Epithelial cell of proximal tubule (primary cell): ENCODE results near the gene NUDT2. TPM values are rescaled to one million over a fixed set of nuclear protein-coding genes. Genes with fewer than 3 reads are reported as not detected.
"Not testable (repeated sequence)": the region's sequence is repeated elsewhere in the genome, so short reads cannot be mapped to it uniquely, and the experiment has no call there.

Experiments used
- DNase-seq: peaks from one replicate; pipeline ENCODE4 v3.0.0-alpha.2; 2011; ENCODE audit warnings: low read depth
- H3K4me3 ChIP-seq: 2 replicates; pipeline ENCODE4 v1.5.1; 2011; ENCODE audit warnings: low read depth, mild to moderate bottlenecking, low read length
- total RNA-seq: library from RNA; depleted of rRNA; stranded (reverse); fragments of >200 nt; gene quantifications from 2 replicates; pipeline ENCODE4 v1.2.3, GENCODE V29; 2015
- TF ChIP-seq, protein P1 (sequence below): conservative IDR thresholded peaks from 2 replicates; pipeline ENCODE4 v1.5.1; 2012; ENCODE audit warnings: low read depth, mild to moderate bottlenecking, low read length

NUDT2 gene
- total RNA-seq, 1 donor from 2014 or later, result 16.3 TPM

GRCh38 chr9:34363619-34364351 lies 34.4 kb downstream of the NUDT2 start:
- DNase-seq, result no peak
- no peak overlapping the region for H3K4me3 ChIP-seq

DNA sequence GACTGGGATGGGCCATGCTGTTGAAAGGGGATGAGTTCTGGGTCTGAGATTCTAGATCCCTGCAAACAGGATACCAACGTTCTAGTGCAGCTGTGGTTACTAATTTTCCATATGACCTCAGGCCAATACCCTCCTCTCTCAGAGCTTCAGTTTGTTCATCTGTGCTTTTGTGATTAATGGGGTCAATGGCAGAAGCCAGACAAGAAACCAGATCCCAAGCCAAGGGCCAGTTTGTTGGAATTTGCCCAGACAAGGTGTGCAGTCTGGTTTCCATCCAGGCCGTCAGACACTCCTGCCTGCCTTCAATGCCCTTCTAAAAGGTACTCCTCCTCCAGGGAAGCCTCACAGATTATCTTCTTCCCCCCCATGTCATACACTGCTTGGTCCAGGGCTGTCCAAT lies 35.9 kb downstream of the NUDT2 start:
- TF ChIP-seq, protein P1, sequence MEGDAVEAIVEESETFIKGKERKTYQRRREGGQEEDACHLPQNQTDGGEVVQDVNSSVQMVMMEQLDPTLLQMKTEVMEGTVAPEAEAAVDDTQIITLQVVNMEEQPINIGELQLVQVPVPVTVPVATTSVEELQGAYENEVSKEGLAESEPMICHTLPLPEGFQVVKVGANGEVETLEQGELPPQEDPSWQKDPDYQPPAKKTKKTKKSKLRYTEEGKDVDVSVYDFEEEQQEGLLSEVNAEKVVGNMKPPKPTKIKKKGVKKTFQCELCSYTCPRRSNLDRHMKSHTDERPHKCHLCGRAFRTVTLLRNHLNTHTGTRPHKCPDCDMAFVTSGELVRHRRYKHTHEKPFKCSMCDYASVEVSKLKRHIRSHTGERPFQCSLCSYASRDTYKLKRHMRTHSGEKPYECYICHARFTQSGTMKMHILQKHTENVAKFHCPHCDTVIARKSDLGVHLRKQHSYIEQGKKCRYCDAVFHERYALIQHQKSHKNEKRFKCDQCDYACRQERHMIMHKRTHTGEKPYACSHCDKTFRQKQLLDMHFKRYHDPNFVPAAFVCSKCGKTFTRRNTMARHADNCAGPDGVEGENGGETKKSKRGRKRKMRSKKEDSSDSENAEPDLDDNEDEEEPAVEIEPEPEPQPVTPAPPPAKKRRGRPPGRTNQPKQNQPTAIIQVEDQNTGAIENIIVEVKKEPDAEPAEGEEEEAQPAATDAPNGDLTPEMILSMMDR, result no peak
- no peak overlapping the region for H3K4me3 ChIP-seq
- no peak for DNase-seq

More at GRCh38 chr9:34363619-34364351, 34.4 kb downstream of the NUDT2 start:
- TF ChIP-seq, protein P1, result no peak

- TF ChIP-seq, protein P1, result no peak
- H3K4me3 ChIP-seq, result no peak overlapping the region
- no peak for DNase-seq
Observed at GRCh38 chr9:34366365-34366764, 37.0 kb downstream of the NUDT2 start.

GRCh38 chr9:34367751-34368410 lies 38.5 kb downstream of the NUDT2 start:
- DNase-seq, result not testable (repeated sequence)

GRCh38 chr9:34368796-34369195 lies 39.4 kb downstream of the NUDT2 start:
- DNase-seq, H3K4me3 ChIP-seq: not testable (repeated sequence)

More at GRCh38 chr9:34367751-34368410, 38.5 kb downstream of the NUDT2 start:
- not testable (repeated sequence) for H3K4me3 ChIP-seq

GRCh38 chr9:34369636-34370035 lies 40.3 kb downstream of the NUDT2 start:
- H3K4me3 ChIP-seq, result no peak overlapping the region
- TF ChIP-seq, protein P1, result no peak
- DNase-seq, result no peak

DNA sequence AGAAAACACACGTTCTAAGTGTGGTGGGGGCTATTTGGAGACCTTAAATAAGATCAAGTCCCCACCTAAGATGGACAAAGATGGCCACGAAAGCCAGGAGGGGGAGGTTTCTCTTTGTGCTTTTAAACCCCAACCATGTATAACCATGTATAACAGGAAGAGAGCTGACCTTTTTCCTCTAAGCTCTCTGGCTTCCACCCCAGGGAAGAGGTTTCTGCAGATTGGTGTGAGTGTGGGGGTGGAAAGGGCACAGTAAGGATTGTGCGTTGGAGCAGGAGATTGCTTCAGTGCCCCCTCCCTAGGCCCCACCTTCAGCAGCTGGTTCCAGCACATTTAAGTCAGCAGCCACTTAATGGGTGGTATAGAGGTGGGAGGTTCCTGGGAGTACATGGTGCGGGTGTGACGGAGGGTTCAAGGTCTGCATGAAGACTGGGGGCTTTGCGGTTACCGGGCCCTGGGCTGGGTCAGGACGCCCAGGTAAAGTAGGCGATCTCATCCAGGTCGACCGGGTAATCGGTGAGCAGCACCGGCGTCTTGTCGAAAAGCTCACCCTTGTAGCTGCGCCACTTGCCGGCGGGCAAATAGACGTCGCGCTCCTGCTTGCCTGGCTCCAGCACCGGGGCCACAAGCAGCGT lies 41.1 kb downstream of the NUDT2 start:
- no peak overlapping the region for H3K4me3 ChIP-seq
- no peak for DNase-seq
- TF ChIP-seq, protein P1, result no peak
